Left lung (tissue), 10 donors: ENCODE data around the gene TUBGCP6. TPM values are rescaled to one million over a fixed set of nuclear protein-coding genes. Genes with fewer than 3 reads are reported as not detected.

ENCODE experiments used
- ATAC-seq: fragments of 200-7000 bp; cut with Tn5 transposase; one replicate; pipeline ENCODE4 v1.9.1; 2020; ENCODE audit warnings: moderate library complexity
- DNase-seq, 4 donors: peaks; one replicate each; pipeline ENCODE4 v3.0.0-alpha.2; 2013 to 2020
- H3K27ac ChIP-seq, 2 donors: fragments of 200-600 bp; sonication (generic) in 1 of 2; one replicate each; pipeline versions ENCODE4 v1.5.0 to v1.8.0; 2020 to 2021
- H3K27me3 ChIP-seq, 2 donors: fragments of 200-600 bp; sonication (generic) in 1 of 2; one replicate each; pipeline versions ENCODE4 v1.5.0 to v1.8.0; 2020 to 2021
- H3K36me3 ChIP-seq, 2 donors: fragments of 200-600 bp; sonication (generic) in 1 of 2; one replicate each; pipeline versions ENCODE4 v1.5.0 to v1.8.0; 2020 to 2021
- H3K4me1 ChIP-seq, 2 donors: fragments of 200-600 bp; one replicate each; pipeline ENCODE4 v1.8.0; 2021
- H3K4me3 ChIP-seq, 2 donors: fragments of 200-600 bp; sonication (generic) in 1 of 2; one replicate each; pipeline versions ENCODE4 v1.5.0 to v1.8.0; 2020 to 2021; ENCODE audit warnings: mild to moderate bottlenecking in 1 of 2
- H3K9me3 ChIP-seq, 2 donors: fragments of 200-600 bp; sonication (generic) in 1 of 2; one replicate each; pipeline versions ENCODE4 v1.5.0 to v1.8.0; 2020 to 2021
- intact Hi-C, 2 donors: fragments of 100-400 bp; cut with DNase I; formaldehyde crosslinking; loops; one replicate each; pipeline versions ENCODE4 v1.11.2 to v1.14.2; 2022
- polyA plus RNA-seq, 6 donors: library from polyadenylated mRNA; unstranded; fragments of 120-200 nt; gene quantifications; one replicate each; pipeline ENCODE4 v1.2.1, GENCODE V29; 2013; ENCODE audit not compliant: insufficient read length in 6 of 6
- total RNA-seq, 2 donors: library from RNA; stranded (reverse); fragmentation: NEBNext Ultra II Directional; extraction: Animal tissue kit (Norgen Biotek cat#: 25700); gene quantifications; one replicate each; pipeline ENCODE4 v1.2.1, GENCODE V29; 2021
- TF ChIP-seq, protein P1 (sequence below), 2 donors: fragments of 200-600 bp; sonication (generic) in 1 of 2; IDR thresholded peaks; one replicate each; pipeline versions ENCODE4 v1.5.0 to v1.8.0; 2021; ENCODE audit warnings: antibody characterized with exemption in 2 of 2
- donor health status: DM: no; HTN: yes; CAD: no.
- donor health status: DM: no; HTN: no; CAD: no.

TUBGCP6 gene
- total and polyA plus RNA-seq, 8 donors, result 37.2 to 50.1 (median 42.7) TPM

DNA sequence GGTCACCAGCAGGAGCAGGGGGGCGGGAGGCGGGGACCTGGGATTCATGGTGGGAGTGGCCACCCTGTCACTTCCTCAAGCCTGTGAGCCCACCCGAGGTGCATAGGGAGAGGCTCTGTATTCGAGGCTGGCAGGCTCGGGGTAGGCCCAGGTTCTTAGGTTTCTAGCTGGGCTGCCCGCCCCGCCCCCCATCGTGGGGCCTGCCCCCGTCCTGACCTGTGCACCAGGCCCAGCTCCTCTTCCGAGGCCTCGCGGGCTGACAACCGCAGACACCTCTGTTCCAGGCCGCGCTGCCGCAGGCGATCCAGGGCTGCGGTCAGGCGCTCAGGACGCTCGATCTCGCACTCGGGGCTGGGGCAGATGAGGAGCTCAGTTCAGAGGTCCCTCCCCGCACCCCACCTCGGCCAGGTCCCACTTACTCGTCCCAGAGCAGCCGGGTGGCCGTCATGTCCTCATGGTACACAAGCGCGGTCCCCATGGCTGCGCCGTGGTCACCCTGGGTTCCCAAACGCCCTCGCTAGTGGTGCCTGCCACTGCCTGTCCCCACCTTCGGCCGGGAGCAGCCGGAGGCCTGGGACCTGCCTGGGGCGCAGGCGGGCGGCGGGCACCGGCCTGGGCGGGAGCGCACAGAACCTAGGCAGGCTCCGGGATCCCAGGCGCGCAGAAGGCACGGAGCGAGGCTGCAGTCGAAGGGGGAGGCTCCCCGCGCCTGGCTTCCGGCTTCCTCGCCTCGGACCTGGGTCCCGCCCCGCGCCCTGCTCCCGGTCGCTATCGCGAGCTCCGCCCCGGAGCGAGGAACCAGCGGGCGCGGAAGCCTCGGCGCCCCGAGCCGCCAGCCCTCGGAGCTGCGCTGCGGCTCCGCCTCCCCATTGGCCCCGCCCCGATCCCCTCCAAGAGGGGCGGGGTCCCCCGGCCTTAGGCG, 6.0 kb upstream of the TUBGCP6 start, which contains the start of gene HDAC10:
TSS of gene HDAC10 (minus strand) at position 711 of the 922 bp plus-strand sequence. CDS start at position 478, 233 bp downstream.
- ATAC-seq, result peak; percentile 88
- TF ChIP-seq, protein P1, sequence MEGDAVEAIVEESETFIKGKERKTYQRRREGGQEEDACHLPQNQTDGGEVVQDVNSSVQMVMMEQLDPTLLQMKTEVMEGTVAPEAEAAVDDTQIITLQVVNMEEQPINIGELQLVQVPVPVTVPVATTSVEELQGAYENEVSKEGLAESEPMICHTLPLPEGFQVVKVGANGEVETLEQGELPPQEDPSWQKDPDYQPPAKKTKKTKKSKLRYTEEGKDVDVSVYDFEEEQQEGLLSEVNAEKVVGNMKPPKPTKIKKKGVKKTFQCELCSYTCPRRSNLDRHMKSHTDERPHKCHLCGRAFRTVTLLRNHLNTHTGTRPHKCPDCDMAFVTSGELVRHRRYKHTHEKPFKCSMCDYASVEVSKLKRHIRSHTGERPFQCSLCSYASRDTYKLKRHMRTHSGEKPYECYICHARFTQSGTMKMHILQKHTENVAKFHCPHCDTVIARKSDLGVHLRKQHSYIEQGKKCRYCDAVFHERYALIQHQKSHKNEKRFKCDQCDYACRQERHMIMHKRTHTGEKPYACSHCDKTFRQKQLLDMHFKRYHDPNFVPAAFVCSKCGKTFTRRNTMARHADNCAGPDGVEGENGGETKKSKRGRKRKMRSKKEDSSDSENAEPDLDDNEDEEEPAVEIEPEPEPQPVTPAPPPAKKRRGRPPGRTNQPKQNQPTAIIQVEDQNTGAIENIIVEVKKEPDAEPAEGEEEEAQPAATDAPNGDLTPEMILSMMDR (IDR thresholded peaks at IDR 0.05), result no peak

DNA sequence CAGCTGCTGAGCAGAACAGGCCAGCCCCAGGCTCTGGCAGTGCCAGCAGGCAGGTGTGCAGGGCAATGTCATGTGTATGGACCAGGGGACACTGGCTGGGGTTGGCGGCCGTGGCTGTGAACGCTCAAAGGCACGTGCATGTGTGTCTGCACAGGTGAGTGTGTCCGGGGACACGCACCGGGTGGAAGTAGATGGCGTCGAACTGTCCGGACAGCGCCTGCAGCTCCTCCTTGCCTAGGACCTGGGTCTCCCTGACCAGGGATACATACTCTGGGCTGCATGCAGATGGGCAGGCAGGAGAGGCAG, 5.4 kb upstream of the TUBGCP6 start:
- intact Hi-C loops, result no loop called here
- ATAC-seq (no peak), DNase-seq (no peak)

More for the DNA sequence above, 6.0 kb upstream of the TUBGCP6 start, which contains the start of gene HDAC10:
- peak in 3 of 4 donors; percentile 85 to 99 (median 88) for DNase-seq
- intact Hi-C loops, result no loop called here
- Histone ChIP-seq H3K4me3 (peak within 1 kb of the TSS; percentile 45 to 84), H3K27me3 (no peaks in the 10 kb centered on the region), H3K9me3 (no peaks in the 10 kb centered on the region), H3K4me1 (peaks cover 9 to 57% of the 10 kb centered on the region in 2 donors), H3K27ac (peak within 1 kb of the TSS; percentile 63 to 81), H3K36me3 (peaks cover 0 to 23% of the 10 kb centered on the region in 2 donors)

DNA sequence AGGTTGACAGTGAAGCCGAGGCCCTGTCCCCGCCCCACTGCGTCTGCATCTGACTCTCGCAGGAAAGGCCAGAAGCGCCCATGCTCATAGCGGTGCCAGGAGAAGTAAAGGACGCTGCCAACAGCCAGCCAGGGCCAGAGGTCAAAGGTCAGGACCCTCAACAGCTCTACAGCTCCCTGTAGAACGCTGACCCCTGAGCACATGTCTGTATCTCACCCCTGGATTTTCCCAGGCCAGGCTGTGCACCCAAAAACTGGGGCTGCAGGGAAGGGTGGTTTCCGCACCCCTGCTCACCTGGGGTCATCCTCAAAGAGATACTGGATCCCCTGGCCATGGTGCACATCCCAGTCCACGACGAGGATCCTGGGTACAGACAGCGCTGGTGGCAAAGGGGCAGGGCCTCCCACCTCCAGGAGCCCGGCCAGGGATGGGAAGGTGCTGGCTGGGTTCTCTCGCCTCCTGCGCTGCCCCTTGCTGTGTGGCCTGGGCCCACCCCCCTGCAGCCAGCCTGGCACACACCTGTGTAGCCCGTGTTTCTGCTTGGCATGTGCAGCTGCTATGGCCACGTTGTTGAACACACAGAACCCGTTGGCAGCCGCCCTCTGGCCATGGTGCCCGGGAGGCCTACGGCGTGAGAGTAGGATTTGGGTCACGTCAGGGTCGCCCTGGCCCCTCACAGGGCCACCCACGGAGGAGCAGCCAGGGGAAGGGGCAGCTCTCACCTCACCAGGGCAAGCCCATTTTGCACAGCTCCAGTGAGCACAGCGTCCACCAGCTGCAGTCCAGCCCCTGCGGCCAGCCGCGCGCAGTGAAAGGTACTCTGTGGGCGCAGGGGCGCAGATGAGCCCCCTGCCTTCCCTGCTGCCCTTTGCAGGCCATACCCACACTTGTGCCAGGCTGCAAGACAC, 4.8 kb upstream of the TUBGCP6 start:
- H3K27ac ChIP-seq, result no peak overlapping the region
- intact Hi-C loops, result no loop called here
- ATAC-seq (no peak), DNase-seq (peak in 1 of 4 donors; percentile 30)
- no peaks in the 10 kb centered on the region for H3K9me3 ChIP-seq
- H3K4me3 ChIP-seq, result peak overlapping the region; percentile 45 to 84
- H3K27me3 ChIP-seq, result no peaks in the 10 kb centered on the region
- peaks cover 0 to 25% of the 10 kb centered on the region in 2 donors for H3K36me3 ChIP-seq
- TF ChIP-seq, protein P1 (IDR thresholded peaks at IDR 0.05), result no peak
- peaks cover 13 to 62% of the 10 kb centered on the region in 2 donors for H3K4me1 ChIP-seq

More for the DNA sequence above, 5.4 kb upstream of the TUBGCP6 start:
- H3K4me1 ChIP-seq, result peaks cover 13 to 62% of the 10 kb centered on the region in 2 donors
- H3K27me3 ChIP-seq, result no peaks in the 10 kb centered on the region
- peak overlapping the region; percentile 45 to 84 for H3K4me3 ChIP-seq
- peak overlapping the region in 1 of 2 donors; percentile 81 for H3K27ac ChIP-seq
- H3K9me3 ChIP-seq, result no peaks in the 10 kb centered on the region
- TF ChIP-seq, protein P1 (IDR thresholded peaks at IDR 0.05), result no peak
- peaks cover 0 to 25% of the 10 kb centered on the region in 2 donors for H3K36me3 ChIP-seq

DNA sequence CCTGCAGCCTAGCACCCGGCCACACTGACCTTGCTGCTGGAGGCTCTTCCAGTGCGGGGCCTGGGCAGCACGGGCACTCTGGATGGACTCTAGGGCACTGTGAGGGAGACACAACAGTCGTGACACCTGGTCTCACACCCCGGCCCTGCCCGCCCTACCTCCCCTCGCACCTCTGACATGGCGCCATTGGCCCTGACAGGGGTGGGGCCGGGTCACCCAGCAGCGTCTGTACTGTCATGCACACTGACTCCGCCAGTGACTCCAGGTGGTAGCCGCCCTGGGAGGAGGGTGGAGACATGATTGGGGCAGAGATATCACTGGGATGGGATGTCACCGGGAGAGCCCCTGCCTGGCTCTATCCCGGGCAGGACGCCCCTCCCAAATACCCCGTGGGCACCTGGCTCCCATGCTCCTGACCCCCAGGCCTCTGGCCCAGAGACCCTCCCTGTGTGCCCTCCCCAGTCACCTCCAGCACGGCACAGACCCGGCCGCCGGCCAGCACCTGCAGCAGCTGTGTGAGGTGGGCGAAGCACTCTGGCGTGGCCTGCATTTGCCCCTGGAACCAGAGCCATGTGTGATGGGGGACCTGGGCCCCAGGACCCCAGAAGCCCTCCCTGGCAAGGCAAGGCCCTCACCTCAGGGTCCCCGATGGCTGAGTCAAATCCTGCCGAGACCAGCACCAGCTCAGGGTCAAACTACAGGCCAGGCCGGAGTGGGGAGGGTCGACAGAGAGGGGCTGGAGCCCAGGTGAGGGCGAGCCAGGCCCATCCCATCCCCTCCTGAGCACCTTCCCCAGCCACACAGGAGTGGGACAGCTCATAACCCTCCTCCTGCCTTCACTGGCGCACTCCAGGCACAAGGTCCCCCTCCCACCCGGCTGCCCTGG, 3.6 kb upstream of the TUBGCP6 start:
- intact Hi-C loops, result no loop called here
- Histone ChIP-seq H3K36me3 (peaks cover 0 to 25% of the 10 kb centered on the region in 2 donors), H3K4me1 (peaks cover 13 to 72% of the 10 kb centered on the region in 2 donors), H3K4me3 (no peak overlapping the region), H3K27ac (no peak overlapping the region), H3K9me3 (no peaks in the 10 kb centered on the region), H3K27me3 (no peaks in the 10 kb centered on the region)
- TF ChIP-seq, protein P1 (IDR thresholded peaks at IDR 0.05), result no peak
- ATAC-seq (no peak), DNase-seq (no peak)
